Upper lobe of right lung (tissue), 1 donor: ENCODE data around the gene CDC45. TPM values are rescaled to one million over a fixed set of nuclear protein-coding genes. Genes with fewer than 3 reads are reported as not detected.

Source experiments
- ATAC-seq: fragments of 200-7000 bp; cut with Tn5 transposase; one replicate; pipeline ENCODE4 v1.9.1; 2020; ENCODE audit warnings: mild to moderate bottlenecking, moderate library complexity
- DNase-seq: peaks from one replicate; pipeline ENCODE4 v3.0.0-alpha.2; 2020
- H3K27ac ChIP-seq: fragments of 200-600 bp; one replicate; pipeline ENCODE4 v1.8.0; 2022
- H3K27me3 ChIP-seq: fragments of 200-600 bp; one replicate; pipeline ENCODE4 v1.8.0; 2022; ENCODE audit warnings: mild to moderate bottlenecking
- H3K36me3 ChIP-seq: fragments of 200-600 bp; one replicate; pipeline ENCODE4 v1.8.0; 2022
- H3K4me1 ChIP-seq: fragments of 200-600 bp; one replicate; pipeline ENCODE4 v1.8.0; 2022
- H3K4me3 ChIP-seq: fragments of 200-600 bp; one replicate; pipeline ENCODE4 v1.8.0; 2022; ENCODE audit warnings: mild to moderate bottlenecking
- H3K9me3 ChIP-seq: fragments of 200-600 bp; one replicate; pipeline ENCODE4 v1.8.0; 2022
- CTCF ChIP-seq: fragments of 200-600 bp; IDR thresholded peaks from one replicate; pipeline ENCODE4 v1.8.0; 2022; ENCODE audit warnings: antibody characterized with exemption
- intact Hi-C: fragments of 100-400 bp; cut with DNase I; formaldehyde crosslinking; loops from one replicate; pipeline ENCODE4 v1.11.0; 2022
- total RNA-seq: library from RNA; stranded (reverse); fragmentation: NEBNext Ultra II Directional; extraction: Animal tissue kit (Norgen Biotek cat#: 25700); gene quantifications from one replicate; pipeline ENCODE4 v1.2.1, GENCODE V29; 2021
- donor health status: DM: no; HTN: yes; CAD: no; lungs with severe emphysema.

Gene CDC45
- total RNA-seq, 1 donor from 2014 or later: 0.58 TPM

GRCh38 chr22:19456541-19456940 lies 23.2 kb upstream of the CDC45 start:
- Histone ChIP-seq H3K4me3 (no peak overlapping the region), H3K27ac (no peak overlapping the region), H3K36me3 (peaks cover 90% of the 10 kb centered on the region), H3K4me1 (no peaks in the 10 kb centered on the region), H3K27me3 (no peaks in the 10 kb centered on the region), H3K9me3 (no peaks in the 10 kb centered on the region)
- DNase-seq (no peak), ATAC-seq (no peak)
- TF ChIP-seq CTCF: no peak
- intact Hi-C loops: no loop called here

- Histone ChIP-seq H3K36me3 (peaks cover 90% of the 10 kb centered on the region), H3K27ac (no peak overlapping the region), H3K9me3 (no peaks in the 10 kb centered on the region), H3K4me3 (no peak overlapping the region), H3K4me1 (no peaks in the 10 kb centered on the region), H3K27me3 (no peaks in the 10 kb centered on the region)
- DNase-seq (no peak), ATAC-seq (no peak)
- TF ChIP-seq CTCF: no peak
- intact Hi-C loops: no loop called here
Measured at GRCh38 chr22:19457828-19458428, 21.8 kb upstream of the CDC45 start.

- no peak for ATAC-seq
Measured at GRCh38 chr22:19460036-19460435, 19.7 kb upstream of the CDC45 start.

GRCh38 chr22:19461506-19461905 lies 18.2 kb upstream of the CDC45 start:
- H3K27me3 ChIP-seq: no peaks in the 10 kb centered on the region
- DNase-seq: no peak
- TF ChIP-seq CTCF: no peak
- intact Hi-C loops: no loop called here
- peaks cover 89% of the 10 kb centered on the region for H3K36me3 ChIP-seq
- no peak overlapping the region for H3K27ac ChIP-seq
- H3K4me1 ChIP-seq: no peaks in the 10 kb centered on the region
- H3K9me3 ChIP-seq: no peaks in the 10 kb centered on the region
- no peak overlapping the region for H3K4me3 ChIP-seq
- ATAC-seq: no peak

More at GRCh38 chr22:19460036-19460435, 19.7 kb upstream of the CDC45 start:
- DNase-seq: no peak
- Histone ChIP-seq H3K27me3 (no peaks in the 10 kb centered on the region), H3K27ac (no peak overlapping the region), H3K4me3 (no peak overlapping the region), H3K36me3 (peaks cover 89% of the 10 kb centered on the region), H3K4me1 (no peaks in the 10 kb centered on the region), H3K9me3 (no peaks in the 10 kb centered on the region)
- intact Hi-C loops: no loop called here
- TF ChIP-seq CTCF: no peak

- Histone ChIP-seq H3K27ac (no peak overlapping the region), H3K27me3 (no peaks in the 10 kb centered on the region), H3K9me3 (no peaks in the 10 kb centered on the region), H3K4me3 (no peak overlapping the region), H3K4me1 (no peaks in the 10 kb centered on the region), H3K36me3 (peaks cover 92% of the 10 kb centered on the region)
- intact Hi-C loops: no loop called here
- no peak for DNase-seq
- TF ChIP-seq CTCF: no peak
- ATAC-seq: no peak
Measured at GRCh38 chr22:19463008-19463407, 16.7 kb upstream of the CDC45 start.
